ENCODE data around the gene SLC22A17. TPM values are rescaled to one million over a fixed set of nuclear protein-coding genes. Genes with fewer than 3 reads are reported as not detected.

Gene SLC22A17
- total RNA-seq, 1 donor from 2014 or later, result 2.0 TPM

- intact Hi-C loops (cut with micrococcal nuclease), result no loop called here
Measured at GRCh38 chr14:23382276-23382675, 29.6 kb upstream of the SLC22A17 start.

GRCh38 chr14:23381871-23382270 lies 29.2 kb upstream of the SLC22A17 start:
- intact Hi-C loops (cut with micrococcal nuclease), result no loop called here

GRCh38 chr14:23380976-23381375 lies 28.3 kb upstream of the SLC22A17 start:
- intact Hi-C loops (cut with micrococcal nuclease), result loop anchor here (1.0 kb wide), 3 partner anchors 53 to 261 kb away; no protein-coding TSS in a partner anchor

- intact Hi-C loops (cut with micrococcal nuclease), result loop anchor here (1.0 kb wide), 3 partner anchors 52 to 260 kb away; no protein-coding TSS in a partner anchor
Measured at GRCh38 chr14:23380197-23380914, 27.7 kb upstream of the SLC22A17 start.

- intact Hi-C loops (cut with micrococcal nuclease), result loop anchor here (1.0 kb wide), 3 partner anchors 51 to 259 kb away; no protein-coding TSS in a partner anchor
Measured at GRCh38 chr14:23379366-23380196, 26.9 kb upstream of the SLC22A17 start.

- intact Hi-C loops (cut with micrococcal nuclease), result no loop called here
Measured at GRCh38 chr14:23378612-23379220, 26.0 kb upstream of the SLC22A17 start.

- intact Hi-C loops (cut with micrococcal nuclease), result no loop called here
Measured at GRCh38 chr14:23377573-23378563, 25.2 kb upstream of the SLC22A17 start.

- intact Hi-C loops (cut with micrococcal nuclease), result no loop called here
Measured at GRCh38 chr14:23377198-23377550, 24.5 kb upstream of the SLC22A17 start.

GRCh38 chr14:23376482-23377197 lies 24.0 kb upstream of the SLC22A17 start, which contains the start of gene CMTM5:
TSS of gene CMTM5 (plus strand) at chr14:23377046. CDS start at chr14:23377252, 206 bp downstream.
- intact Hi-C loops (cut with micrococcal nuclease), result no loop called here

- intact Hi-C loops (cut with micrococcal nuclease), result no loop called here
Measured at GRCh38 chr14:23375527-23376251, 23.0 kb upstream of the SLC22A17 start.

- intact Hi-C loops (cut with micrococcal nuclease), result no loop called here
Measured at GRCh38 chr14:23373041-23373440, 20.4 kb upstream of the SLC22A17 start.

GRCh38 chr14:23372509-23372908 lies 19.8 kb upstream of the SLC22A17 start, which contains the start of gene IL25:
TSS of gene IL25 (plus strand) at chr14:23372809.
- intact Hi-C loops (cut with micrococcal nuclease), result no loop called here

- intact Hi-C loops (cut with micrococcal nuclease), result no loop called here
Measured at GRCh38 chr14:23371865-23372264, 19.2 kb upstream of the SLC22A17 start.

GRCh38 chr14:23370221-23370620 lies 17.5 kb upstream of the SLC22A17 start:
- intact Hi-C loops (cut with micrococcal nuclease), result no loop called here

GRCh38 chr14:23366426-23366921 lies 13.8 kb upstream of the SLC22A17 start:
- intact Hi-C loops (cut with micrococcal nuclease), result no loop called here

- intact Hi-C loops (cut with micrococcal nuclease), result no loop called here
Measured at GRCh38 chr14:23365732-23366425, 13.2 kb upstream of the SLC22A17 start.

GRCh38 chr14:23365036-23365731 lies 12.5 kb upstream of the SLC22A17 start, which contains the start of gene EFS:
TSS of gene EFS (minus strand) at chr14:23365172. CDS start at chr14:23365025, 147 bp downstream.
- intact Hi-C loops (cut with micrococcal nuclease), result no loop called here

Data from T-helper 2 cell treated with Interferon-gamma antibody and Interleukin-4, amounts not matched to agents 100 ng/mL and 5 ng/mL, for 36 hours (primary cell).